ENCODE measurements around the gene HOXD10. TPM values are rescaled to one million over a fixed set of nuclear protein-coding genes. Genes with fewer than 3 reads are reported as not detected.

Gene HOXD10
- total RNA-seq, 1 donor from 2014 or later, result not detected

GRCh38 chr2:176109946-176110345 lies 6.6 kb upstream of the HOXD10 start:
- peaks cover 85% of the 10 kb centered on the region for H3K27me3 Mint-ChIP-seq (ENCODE audit: insufficient read depth, low read depth)

GRCh38 chr2:176110415-176111308 lies 5.9 kb upstream of the HOXD10 start:
- Histone ChIP-seq H3K9ac (no peak overlapping the region), H3K27me3 (peaks cover 100% of the 10 kb centered on the region), H3K4me2 (no peak overlapping the region), H2AFZ (replicated peaks) (no peak overlapping the region), H4K20me1 (ENCODE audit: low read depth) (peaks cover 96% of the 10 kb centered on the region), H3K79me2 (ENCODE audit: low read depth) (no peaks in the 10 kb centered on the region), H3K4me3 (no peak overlapping the region), H3K27ac (no peak overlapping the region), H3K36me3 (no peaks in the 10 kb centered on the region), H3F3A (ENCODE audit: low read depth) (no peaks in the 10 kb centered on the region), H3K4me1 (no peaks in the 10 kb centered on the region), H3K9me3 (ENCODE audit: low read depth) (no peaks in the 10 kb centered on the region)
- Mint-ChIP-seq H3K36me3 (no peaks in the 10 kb centered on the region), H3K4me1 (peaks cover 11% of the 10 kb centered on the region), H3K27me3 (ENCODE audit: insufficient read depth, low read depth) (peaks cover 85% of the 10 kb centered on the region), H3K9me3 (peaks cover 10% of the 10 kb centered on the region), H3K27ac (no peak overlapping the region), H3K4me3 (no peak overlapping the region)
- TF ChIP-seq CTCF (IDR thresholded peaks at IDR 0.05) (no peak), EZH2phosphoT487 (IDR thresholded peaks at IDR 0.05) (no peak), EZH2 (IDR thresholded peaks at IDR 0.05) (no peak)
- DNase-seq (ENCODE audit: low spot score), result no peak

More at GRCh38 chr2:176109946-176110345, 6.6 kb upstream of the HOXD10 start:
- H3K27ac Mint-ChIP-seq, result no peak overlapping the region
- H3K9me3 Mint-ChIP-seq, result peaks cover 10% of the 10 kb centered on the region
- H3K4me3 Mint-ChIP-seq, result no peak overlapping the region
- Histone ChIP-seq H3K79me2 (ENCODE audit: low read depth) (no peaks in the 10 kb centered on the region), H3K9ac (no peak overlapping the region), H3K4me3 (no peak overlapping the region), H3F3A (ENCODE audit: low read depth) (no peaks in the 10 kb centered on the region), H3K4me2 (no peak overlapping the region), H3K9me3 (ENCODE audit: low read depth) (no peaks in the 10 kb centered on the region), H3K27ac (no peak overlapping the region), H4K20me1 (ENCODE audit: low read depth) (peaks cover 96% of the 10 kb centered on the region), H3K27me3 (peaks cover 100% of the 10 kb centered on the region), H3K4me1 (no peaks in the 10 kb centered on the region), H2AFZ (replicated peaks) (no peak overlapping the region), H3K36me3 (no peaks in the 10 kb centered on the region)
- no peaks in the 10 kb centered on the region for H3K36me3 Mint-ChIP-seq
- no peak for TF ChIP-seq EZH2phosphoT487 (IDR thresholded peaks at IDR 0.05)
- DNase-seq (ENCODE audit: low spot score), result no peak
- peaks cover 12% of the 10 kb centered on the region for H3K4me1 Mint-ChIP-seq

GRCh38 chr2:176111309-176111663 lies 5.3 kb upstream of the HOXD10 start:
- Histone ChIP-seq H3K79me2 (ENCODE audit: low read depth) (no peaks in the 10 kb centered on the region), H3F3A (ENCODE audit: low read depth) (no peaks in the 10 kb centered on the region), H3K4me2 (no peak overlapping the region), H3K9ac (no peak overlapping the region), H3K27ac (no peak overlapping the region), H4K20me1 (ENCODE audit: low read depth) (peaks cover 96% of the 10 kb centered on the region), H3K27me3 (peaks cover 100% of the 10 kb centered on the region), H3K4me3 (no peak overlapping the region), H3K9me3 (ENCODE audit: low read depth) (no peaks in the 10 kb centered on the region), H2AFZ (replicated peaks) (no peak overlapping the region), H3K4me1 (no peaks in the 10 kb centered on the region), H3K36me3 (no peaks in the 10 kb centered on the region)
- H3K4me3 Mint-ChIP-seq, result no peak overlapping the region
- no peak overlapping the region for H3K27ac Mint-ChIP-seq
- peaks cover 9% of the 10 kb centered on the region for H3K4me1 Mint-ChIP-seq
- peaks cover 11% of the 10 kb centered on the region for H3K9me3 Mint-ChIP-seq
- no peaks in the 10 kb centered on the region for H3K36me3 Mint-ChIP-seq
- DNase-seq (ENCODE audit: low spot score), result peak; percentile 88
- TF ChIP-seq CTCF (IDR thresholded peaks at IDR 0.05) (peak; percentile 86), EZH2phosphoT487 (IDR thresholded peaks at IDR 0.05) (peak; percentile 87), EZH2 (IDR thresholded peaks at IDR 0.05) (peak; percentile 89)
- H3K27me3 Mint-ChIP-seq (ENCODE audit: insufficient read depth, low read depth), result peaks cover 85% of the 10 kb centered on the region

GRCh38 chr2:176111846-176112374 lies 4.7 kb upstream of the HOXD10 start:
- Histone ChIP-seq H3K36me3 (no peaks in the 10 kb centered on the region), H3K27me3 (peaks cover 100% of the 10 kb centered on the region), H3K4me1 (no peaks in the 10 kb centered on the region), H3K4me3 (no peak overlapping the region), H3K27ac (no peak overlapping the region), H3K4me2 (no peak overlapping the region), H2AFZ (replicated peaks) (no peak overlapping the region), H4K20me1 (ENCODE audit: low read depth) (peaks cover 96% of the 10 kb centered on the region), H3F3A (ENCODE audit: low read depth) (no peaks in the 10 kb centered on the region), H3K9me3 (ENCODE audit: low read depth) (no peaks in the 10 kb centered on the region), H3K9ac (no peak overlapping the region), H3K79me2 (ENCODE audit: low read depth) (no peaks in the 10 kb centered on the region)
- Mint-ChIP-seq H3K4me1 (peaks cover 8% of the 10 kb centered on the region), H3K4me3 (no peak overlapping the region), H3K36me3 (peaks cover 3% of the 10 kb centered on the region), H3K27ac (no peak overlapping the region), H3K9me3 (peaks cover 18% of the 10 kb centered on the region), H3K27me3 (ENCODE audit: insufficient read depth, low read depth) (peaks cover 89% of the 10 kb centered on the region)
- TF ChIP-seq EZH2 (IDR thresholded peaks at IDR 0.05), result peak; percentile 43
- peak; percentile 78 for TF ChIP-seq EZH2phosphoT487 (IDR thresholded peaks at IDR 0.05)
- no peak for TF ChIP-seq CTCF (IDR thresholded peaks at IDR 0.05)
- DNase-seq (ENCODE audit: low spot score), result no peak
